ENCODE data around the gene VPS29. TPM values are rescaled to one million over a fixed set of nuclear protein-coding genes. Genes with fewer than 3 reads are reported as not detected.
"Not testable (repeated sequence)": the region's sequence is repeated elsewhere in the genome, so short reads cannot be mapped to it uniquely, and the experiment has no call there.

Gene VPS29
- total RNA-seq, 6 experiments from 2014 or later: 98.0 to 116 (median 110) TPM

DNA sequence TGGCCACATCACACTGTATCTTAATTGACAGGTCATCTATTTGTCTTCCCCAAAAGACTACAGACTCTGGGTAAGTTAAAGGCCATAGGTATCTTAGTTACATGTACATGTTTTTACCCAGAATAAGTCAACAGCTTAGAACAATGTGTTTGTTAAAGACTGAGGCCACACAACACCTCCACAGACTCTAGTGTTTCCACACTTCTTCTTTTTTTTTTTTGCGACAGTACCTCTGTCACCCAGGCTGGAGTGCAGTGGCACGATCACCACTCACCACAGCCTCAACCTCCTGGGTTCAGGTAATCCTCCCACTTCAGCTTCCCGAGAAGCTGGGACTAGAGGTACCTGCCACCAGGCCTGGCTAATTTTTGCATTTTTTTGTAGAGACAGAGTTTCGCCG lies 35.1 kb downstream of the VPS29 start:
- DNase-seq: no peak
- H3K27ac Mint-ChIP-seq: peak overlapping the region; percentile 88; the same call in 1 of the 2 replicates
- H3K27me3 Mint-ChIP-seq (ENCODE audit: insufficient read depth): peaks cover 2% of the 10 kb centered on the region
- TF ChIP-seq, protein P1, sequence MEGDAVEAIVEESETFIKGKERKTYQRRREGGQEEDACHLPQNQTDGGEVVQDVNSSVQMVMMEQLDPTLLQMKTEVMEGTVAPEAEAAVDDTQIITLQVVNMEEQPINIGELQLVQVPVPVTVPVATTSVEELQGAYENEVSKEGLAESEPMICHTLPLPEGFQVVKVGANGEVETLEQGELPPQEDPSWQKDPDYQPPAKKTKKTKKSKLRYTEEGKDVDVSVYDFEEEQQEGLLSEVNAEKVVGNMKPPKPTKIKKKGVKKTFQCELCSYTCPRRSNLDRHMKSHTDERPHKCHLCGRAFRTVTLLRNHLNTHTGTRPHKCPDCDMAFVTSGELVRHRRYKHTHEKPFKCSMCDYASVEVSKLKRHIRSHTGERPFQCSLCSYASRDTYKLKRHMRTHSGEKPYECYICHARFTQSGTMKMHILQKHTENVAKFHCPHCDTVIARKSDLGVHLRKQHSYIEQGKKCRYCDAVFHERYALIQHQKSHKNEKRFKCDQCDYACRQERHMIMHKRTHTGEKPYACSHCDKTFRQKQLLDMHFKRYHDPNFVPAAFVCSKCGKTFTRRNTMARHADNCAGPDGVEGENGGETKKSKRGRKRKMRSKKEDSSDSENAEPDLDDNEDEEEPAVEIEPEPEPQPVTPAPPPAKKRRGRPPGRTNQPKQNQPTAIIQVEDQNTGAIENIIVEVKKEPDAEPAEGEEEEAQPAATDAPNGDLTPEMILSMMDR (IDR thresholded peaks at IDR 0.05): no peak
- no peaks in the 10 kb centered on the region for H3K36me3 Mint-ChIP-seq (ENCODE audit: low read depth)
- H3K4me3 Mint-ChIP-seq: peak overlapping the region; percentile 97
- peaks cover 25% of the 10 kb centered on the region for H3K4me1 Mint-ChIP-seq (ENCODE audit: low read depth)
- no peaks in the 10 kb centered on the region for H3K9me3 Mint-ChIP-seq

DNA sequence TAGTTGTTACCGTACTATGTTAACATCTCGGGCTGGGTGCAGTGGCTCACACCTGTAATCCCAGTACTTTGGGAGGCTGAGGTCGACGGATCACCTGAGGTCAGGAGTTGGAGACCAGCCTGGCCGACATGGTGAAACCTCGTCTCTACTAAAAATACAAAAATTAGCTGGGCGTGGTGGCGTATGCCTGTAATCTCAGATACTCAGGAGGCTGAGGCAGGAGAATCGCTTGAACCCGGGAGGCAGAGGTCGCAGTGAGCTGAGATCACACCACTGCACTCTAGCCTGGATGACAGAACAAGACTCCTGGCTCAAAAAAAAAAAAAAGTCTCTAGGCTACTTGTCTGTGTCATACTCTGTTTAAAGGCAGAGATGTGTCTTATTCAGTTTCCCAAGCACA lies 36.1 kb downstream of the VPS29 start:
- H3K27me3 Mint-ChIP-seq (ENCODE audit: insufficient read depth); H3K36me3 Mint-ChIP-seq (ENCODE audit: low read depth); H3K27ac Mint-ChIP-seq; DNase-seq; H3K9me3 Mint-ChIP-seq; H3K4me3 Mint-ChIP-seq: not testable (repeated sequence)
- peaks cover 25% of the 10 kb centered on the region for H3K4me1 Mint-ChIP-seq (ENCODE audit: low read depth)

DNA sequence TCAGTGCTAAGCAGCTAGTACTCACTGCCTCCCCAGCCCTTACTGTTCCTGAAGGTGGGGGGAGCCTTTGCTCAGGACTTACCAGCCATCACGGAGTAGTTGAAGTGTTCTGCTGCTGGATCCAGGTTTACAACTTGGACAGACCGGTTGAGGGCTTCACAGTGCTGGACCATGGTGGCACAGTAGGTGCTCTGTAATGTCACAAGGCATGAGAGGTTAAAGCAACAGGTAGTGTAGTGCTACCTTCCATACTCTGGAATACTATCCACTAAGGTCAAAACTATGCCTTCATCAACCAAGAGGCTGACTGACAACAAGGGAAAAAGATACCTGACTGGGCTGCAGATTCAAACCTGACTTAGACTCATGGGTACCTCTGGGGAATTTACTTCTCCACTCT lies 36.9 kb downstream of the VPS29 start:
- Mint-ChIP-seq H3K27ac (no peak overlapping the region), H3K9me3 (no peaks in the 10 kb centered on the region), H3K27me3 (ENCODE audit: insufficient read depth) (peaks cover 2% of the 10 kb centered on the region), H3K4me1 (ENCODE audit: low read depth) (peaks cover 24% of the 10 kb centered on the region), H3K36me3 (ENCODE audit: low read depth) (no peaks in the 10 kb centered on the region), H3K4me3 (no peak overlapping the region)
- no peak for DNase-seq
- TF ChIP-seq, protein P1 (IDR thresholded peaks at IDR 0.05): no peak

DNA sequence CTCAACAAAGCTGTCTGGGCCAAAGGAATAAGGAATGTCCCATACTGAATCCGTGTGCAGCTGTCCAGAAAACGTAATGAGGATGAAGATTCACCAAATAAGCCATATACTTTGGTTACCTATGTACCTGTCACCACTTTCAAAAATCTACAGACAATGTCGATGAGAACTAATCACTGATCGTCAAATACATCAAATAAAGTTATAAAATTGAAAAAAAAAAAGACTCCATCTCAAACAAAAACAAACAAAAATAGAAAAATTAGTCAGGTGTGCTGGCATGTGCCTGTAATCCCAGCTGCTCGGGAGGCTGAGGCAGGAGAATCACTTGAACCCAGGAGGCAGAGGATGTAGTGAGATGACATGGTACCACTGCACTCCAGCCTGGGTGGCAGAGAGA lies 40.7 kb downstream of the VPS29 start:
- not testable (repeated sequence) for H3K27me3 Mint-ChIP-seq (ENCODE audit: insufficient read depth); DNase-seq; H3K9me3 Mint-ChIP-seq; H3K4me3 Mint-ChIP-seq; H3K36me3 Mint-ChIP-seq (ENCODE audit: low read depth); H3K27ac Mint-ChIP-seq; H3K4me1 Mint-ChIP-seq (ENCODE audit: low read depth)

DNA sequence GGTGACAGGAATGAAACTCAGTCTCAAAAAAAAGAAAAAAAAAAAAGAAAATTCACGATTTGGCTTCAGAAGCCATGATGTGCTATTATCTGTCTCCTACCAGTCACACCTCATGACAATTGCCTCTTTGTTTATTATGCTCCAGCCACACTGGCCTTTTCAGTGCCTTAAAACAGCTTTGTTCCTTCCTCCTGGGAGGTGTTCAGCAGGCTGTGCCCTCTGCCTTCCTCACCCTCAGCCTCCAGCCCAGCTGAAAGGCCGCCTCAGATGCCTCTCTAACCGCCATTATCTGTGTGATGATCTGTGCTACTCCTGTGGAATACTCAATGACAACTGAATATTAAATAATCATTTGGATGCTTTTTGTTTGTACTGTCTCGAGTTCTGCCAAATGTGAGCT lies 43.2 kb downstream of the VPS29 start:
- no peaks in the 10 kb centered on the region for H3K4me1 Mint-ChIP-seq (ENCODE audit: low read depth)
- no peak for DNase-seq
- no peak overlapping the region for H3K4me3 Mint-ChIP-seq
- H3K27me3 Mint-ChIP-seq (ENCODE audit: insufficient read depth): no peaks in the 10 kb centered on the region
- TF ChIP-seq, protein P1 (IDR thresholded peaks at IDR 0.05): no peak
- peaks cover 4% of the 10 kb centered on the region; the same call in 1 of the 2 replicates for H3K36me3 Mint-ChIP-seq (ENCODE audit: low read depth)
- no peaks in the 10 kb centered on the region for H3K9me3 Mint-ChIP-seq
- H3K27ac Mint-ChIP-seq: no peak overlapping the region

DNA sequence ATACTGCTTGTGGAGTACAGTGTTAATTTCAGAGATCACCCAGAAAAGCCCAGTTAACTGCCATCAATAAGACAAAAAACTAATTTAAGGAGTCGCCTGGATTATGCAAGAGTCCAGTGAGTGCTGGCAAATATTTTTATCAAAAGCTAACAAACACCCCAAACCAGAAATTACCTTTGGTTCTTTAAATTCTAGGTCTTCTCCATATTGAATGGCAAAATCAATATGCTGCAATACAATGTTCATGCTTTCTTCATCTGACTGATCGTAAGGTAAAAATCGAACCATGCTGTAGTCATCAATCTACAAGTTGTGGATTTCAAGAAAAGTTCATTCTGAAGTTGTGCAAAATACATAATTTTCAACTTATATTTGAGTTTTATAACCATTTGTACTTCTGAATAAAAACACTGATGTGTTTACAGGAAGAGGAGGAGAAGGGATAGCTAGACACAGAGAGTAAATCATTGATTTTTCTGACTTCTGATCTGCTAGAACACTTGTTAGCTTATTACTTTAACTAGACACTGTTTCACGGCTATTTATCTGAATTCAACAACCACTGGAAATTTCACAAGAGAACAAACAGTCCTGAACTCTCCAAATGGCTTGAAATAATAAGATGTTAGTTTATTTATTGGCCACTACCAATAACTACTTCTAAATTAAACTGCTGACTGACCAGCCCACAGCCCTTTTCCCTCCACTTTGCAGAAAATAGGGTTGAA lies 48.2 kb downstream of the VPS29 start:
- H3K4me3 Mint-ChIP-seq: no peak overlapping the region

More for the DNA sequence above, 48.2 kb downstream of the VPS29 start:
- H3K27me3 Mint-ChIP-seq (ENCODE audit: insufficient read depth): peaks cover 2% of the 10 kb centered on the region; the same call in 1 of the 2 replicates
- peaks cover 20% of the 10 kb centered on the region for H3K4me1 Mint-ChIP-seq (ENCODE audit: low read depth)
- no peak for DNase-seq
- no peak overlapping the region for H3K27ac Mint-ChIP-seq
- H3K36me3 Mint-ChIP-seq (ENCODE audit: low read depth): peaks cover 14% of the 10 kb centered on the region
- no peaks in the 10 kb centered on the region for H3K9me3 Mint-ChIP-seq
- TF ChIP-seq, protein P1 (IDR thresholded peaks at IDR 0.05): no peak
